Stomach (tissue), 9 donors: Measurements from ENCODE around the gene STX2. TPM values are rescaled to one million over a fixed set of nuclear protein-coding genes. Genes with fewer than 3 reads are reported as not detected.

ENCODE experiments used
- DNase-seq, 2 donors: peaks; one replicate each; pipeline versions ENCODE4 v3.0.0 to v3.0.0-alpha.2; 2013 to 2019
- H3K27ac ChIP-seq, 5 donors: fragments of 200-600 bp in 4 of 5; sonication (generic) in 4 of 5; one replicate each; pipeline ENCODE4 v1.5.1; 2013 to 2019; ENCODE audit warnings: mild to moderate bottlenecking in 1 of 5, moderate library complexity in 1 of 5
- H3K27me3 ChIP-seq, 3 donors: fragments of 200-600 bp; sonication (generic); one replicate each; pipeline ENCODE4 v1.5.1; 2017 to 2019; ENCODE audit warnings: mixed run types in 1 of 3
- H3K36me3 ChIP-seq, 4 donors: fragments of 200-600 bp; sonication (generic); 1 replicate in 3 of 4; 2 replicates in 1 of 4; pipeline ENCODE4 v1.5.1; 2016 to 2019
- H3K4me1 ChIP-seq, 4 donors: fragments of 200-600 bp; sonication (generic); one replicate each; pipeline ENCODE4 v1.5.1; 2016 to 2019
- H3K4me3 ChIP-seq, 4 donors: fragments of 200-600 bp; sonication (generic) in 3 of 4; one replicate each; pipeline ENCODE4 v1.5.1; 2016 to 2019; ENCODE audit warnings: mild to moderate bottlenecking in 1 of 4
- H3K9me3 ChIP-seq, 4 donors: fragments of 200-600 bp; sonication (generic); one replicate each; pipeline ENCODE4 v1.5.1; 2016 to 2019
- CTCF ChIP-seq, 7 experiments: fragments of 450-650 bp in 4 of 7; fragments of 200-600 bp in 3 of 7; sonication (generic) in 3 of 7; IDR thresholded peaks; one replicate each; pipeline ENCODE4 v1.5.1; 2016 to 2019; ENCODE audit warnings: antibody characterized with exemption in 7 of 7, control low read depth in 2 of 7, mild to moderate bottlenecking in 1 of 7
- EP300 ChIP-seq: sonication (generic); formaldehyde crosslinking; IDR thresholded peaks from one replicate; pipeline ENCODE4 v1.6.1; 2017; ENCODE audit warnings: antibody characterized with exemption
- POLR2A ChIP-seq, 4 donors: fragments of 450-650 bp; IDR thresholded peaks; one replicate each; pipeline ENCODE4 v1.6.1; 2016; ENCODE audit warnings: antibody characterized with exemption in 4 of 4, control low read depth in 2 of 4, mild to moderate bottlenecking in 1 of 4, moderate library complexity in 1 of 4
- POLR2AphosphoS5 ChIP-seq, 3 donors: sonication (generic); formaldehyde crosslinking; IDR thresholded peaks; one replicate each; pipeline ENCODE4 v1.6.1; 2016; ENCODE audit warnings: antibody characterized with exemption in 3 of 3
- WGBS, 5 donors: extraction: QIAGEN DNeasy Blood & Tissue Kit in 3 of 5; methylation state at CpG; one replicate each; pipeline versions ENCODE4 v1.1.5 to v1.1.7; 2013 to 2018; 5-methylcytosine and 5-hydroxymethylcytosine counted together
- intact Hi-C: fragments of 100-400 bp; cut with DNase I; formaldehyde crosslinking; loops from one replicate; pipeline ENCODE4 v1.15.1; 2023; ENCODE audit warnings: low total_unique reads
- polyA plus RNA-seq, 3 donors: library from polyadenylated mRNA; stranded (reverse); fragments of 200-250 nt; gene quantifications; one replicate each; pipeline ENCODE4 v1.2.3, GENCODE V29; 2013
- total RNA-seq, 5 donors: library from RNA; depleted of rRNA; stranded (reverse); fragments of >200 nt; gene quantifications; one replicate each; pipeline versions ENCODE4 v1.1.0 to v1.2.3, GENCODE V29; 2014 to 2016
- donor health status: healthy with polysubstance abuse.
- donor health status: Bipolar disorder and iron deficiency.
- donor health status: healthy.

STX2 gene
- total and polyA plus RNA-seq, 8 donors, result 5.3 to 27.2 (median 8.7) TPM

GRCh38 chr12:130826151-130826801 lies 12.8 kb downstream of the STX2 start:
- peak overlapping the region in 1 of 5 donors; percentile 4 for H3K27ac ChIP-seq
- no peak overlapping the region for H3K4me3 ChIP-seq
- H3K27me3 ChIP-seq, result no peaks in the 10 kb centered on the region
- H3K9me3 ChIP-seq, result no peaks in the 10 kb centered on the region
- TF ChIP-seq CTCF (IDR thresholded peaks at IDR 0.05) (peak in 4 of 7 experiments; percentile 22 to 60 (median 44)), POLR2AphosphoS5 (IDR thresholded peaks at IDR 0.05) (no peak), POLR2A (IDR thresholded peaks at IDR 0.05) (no peak), EP300 (no peak)
- DNase-seq, result peak in 1 of 2 donors; percentile 70
- intact Hi-C loops, result no loop called here
- peaks cover 6 to 30% (median 21%) of the 10 kb centered on the region in 4 donors for H3K36me3 ChIP-seq
- 65 to 79% (median 73%) methylated on average over 19 to 21 of the region's 21 CpGs for WGBS, 5 donors
- peaks cover 0 to 44% (median 25%) of the 10 kb centered on the region in 4 donors for H3K4me1 ChIP-seq

GRCh38 chr12:130825771-130826150 lies 13.3 kb downstream of the STX2 start:
- Histone ChIP-seq H3K4me3 (no peak overlapping the region), H3K27me3 (no peaks in the 10 kb centered on the region), H3K36me3 (peaks cover 6 to 34% (median 26%) of the 10 kb centered on the region in 4 donors), H3K27ac (peak overlapping the region in 1 of 5 donors; percentile 4), H3K4me1 (peaks cover 0 to 39% (median 22%) of the 10 kb centered on the region in 4 donors), H3K9me3 (no peaks in the 10 kb centered on the region)
- TF ChIP-seq POLR2A (IDR thresholded peaks at IDR 0.05), result no peak
- intact Hi-C loops, result no loop called here
- DNase-seq, result no peak
- 91 to 93% (median 92%) methylated on average over 6 of the region's 6 CpGs for WGBS, 5 donors

GRCh38 chr12:130819681-130820080 lies 19.4 kb downstream of the STX2 start:
- Histone ChIP-seq H3K36me3 (peaks cover 6 to 47% (median 35%) of the 10 kb centered on the region in 4 donors), H3K4me1 (peaks cover 4 to 15% (median 13%) of the 10 kb centered on the region in 4 donors), H3K27ac (peak overlapping the region in 1 of 5 donors; percentile 68), H3K4me3 (no peak overlapping the region), H3K9me3 (no peaks in the 10 kb centered on the region), H3K27me3 (no peaks in the 10 kb centered on the region)
- TF ChIP-seq CTCF (IDR thresholded peaks at IDR 0.05) (no peak), POLR2A (IDR thresholded peaks at IDR 0.05) (no peak), EP300 (no peak), POLR2AphosphoS5 (IDR thresholded peaks at IDR 0.05) (no peak)
- 89 to 94% (median 93%) methylated on average over 12 of the region's 12 CpGs for WGBS, 5 donors
- DNase-seq, result no peak
- intact Hi-C loops, result no loop called here

- peak; percentile 80 to 88 for DNase-seq
- peaks cover 6 to 49% (median 31%) of the 10 kb centered on the region in 4 donors for H3K36me3 ChIP-seq
- H3K9me3 ChIP-seq, result no peaks in the 10 kb centered on the region
- TF ChIP-seq EP300 (no peak), CTCF (IDR thresholded peaks at IDR 0.05) (peak in 5 of 7 experiments; percentile 13 to 95 (median 91))
- H3K27me3 ChIP-seq, result no peaks in the 10 kb centered on the region
- peaks cover 4 to 15% (median 13%) of the 10 kb centered on the region in 4 donors for H3K4me1 ChIP-seq
- H3K4me3 ChIP-seq, result peak overlapping the region; percentile 45 to 63 (median 48)
- intact Hi-C loops, result no loop called here
- H3K27ac ChIP-seq, result peak overlapping the region; percentile 6 to 68 (median 51)
- WGBS, 5 donors, result 7 to 16% (median 11%) methylated on average over 34 to 58 of the region's 58 CpGs
These were observed 20.1 kb downstream of the STX2 start for GRCh38 chr12:130818635-130819576.
